Body of pancreas (tissue), 4 donors: Measurements from ENCODE around the gene OAS1. TPM values are rescaled to one million over a fixed set of nuclear protein-coding genes. Genes with fewer than 3 reads are reported as not detected.

Experiments used
- ATAC-seq: fragments of 150-250 bp; one replicate; pipeline ENCODE4 v1.9.1; 2016
- DNase-seq, 4 donors: peaks; one replicate each; pipeline ENCODE4 v3.0.0-alpha.2; 2019
- H3K27ac ChIP-seq, 4 donors: fragments of 200-600 bp; sonication (generic); 1 replicate in 3 of 4; 2 replicates in 1 of 4; pipeline versions ENCODE4 v1.5.1 to v1.6.1; 2016 to 2019; ENCODE audit warnings: mild to moderate bottlenecking in 1 of 4, mixed read lengths in 1 of 4, moderate library complexity in 1 of 4
- H3K27me3 ChIP-seq, 2 donors: fragments of 200-600 bp; sonication (generic); one replicate each; pipeline ENCODE4 v1.6.0; 2016; ENCODE audit warnings: mild to moderate bottlenecking in 1 of 2
- H3K36me3 ChIP-seq, 2 donors: fragments of 200-600 bp; sonication (generic); replicated peaks in 1 of 2; 2 replicates each; pipeline ENCODE4 v1.5.1; 2016; ENCODE audit warnings: low read depth in 2 of 2; ENCODE audit not compliant: insufficient read depth in 1 of 2
- H3K4me1 ChIP-seq: fragments of 200-600 bp; sonication (generic); one replicate; pipeline ENCODE4 v1.6.0; 2016
- H3K4me3 ChIP-seq, 2 donors: fragments of 200-600 bp; sonication (generic); 1 replicate in 1 of 2; 2 replicates in 1 of 2; pipeline ENCODE4 v1.5.1; 2016 to 2019
- H3K9me3 ChIP-seq, 3 donors: fragments of 200-600 bp; sonication (generic); 1 replicate in 2 of 3; 2 replicates in 1 of 3; pipeline ENCODE4 v1.5.1; 2016
- POLR2A ChIP-seq, 3 donors: fragments of 450-650 bp; IDR thresholded peaks; one replicate each; pipeline ENCODE4 v1.6.1; 2016; ENCODE audit warnings: antibody characterized with exemption in 3 of 3, mild to moderate bottlenecking in 2 of 3
- WGBS, 2 donors: methylation state at CpG; one replicate each; pipeline ENCODE4 v1.1.5; 2017; 5-methylcytosine and 5-hydroxymethylcytosine counted together
- intact Hi-C: fragments of 100-400 bp; cut with DNase I; formaldehyde crosslinking; loops from one replicate; pipeline ENCODE4 v1.15.1; 2023
- total RNA-seq, 2 donors: library from RNA; depleted of rRNA; stranded (reverse); fragments of >200 nt; gene quantifications; one replicate each; pipeline ENCODE4 v1.1.0, GENCODE V29; 2016
- TF ChIP-seq, protein P1 (sequence below), 7 experiments: fragments of 450-650 bp in 4 of 7; fragments of 200-600 bp in 3 of 7; sonication (generic) in 3 of 7; IDR thresholded peaks; one replicate each; pipeline ENCODE4 v1.5.1; 2016 to 2019; ENCODE audit warnings: antibody characterized with exemption in 7 of 7

The OAS1 gene
- total RNA-seq, 2 donors from 2014 or later, result 4.3 to 7.8 TPM

DNA sequence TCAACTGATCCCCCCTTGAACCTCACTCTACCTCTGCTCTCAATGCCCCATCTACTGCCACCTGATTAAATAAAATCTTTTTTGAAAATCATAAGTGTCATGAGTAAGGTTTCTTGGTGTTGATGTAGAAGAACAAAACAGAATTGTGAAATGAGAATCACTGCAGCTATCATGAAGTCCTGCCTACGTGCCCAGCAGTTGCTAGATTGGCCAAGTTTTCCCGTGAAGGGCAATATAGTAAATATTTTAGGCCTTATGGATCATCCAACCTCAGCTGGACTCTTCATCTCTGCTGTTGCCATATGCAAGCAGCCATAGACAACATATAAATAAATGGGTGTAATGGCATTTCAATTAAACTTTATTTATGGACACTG is 26.4 kb downstream of the OAS1 start:
- Histone ChIP-seq H3K9me3 (no peaks in the 10 kb centered on the region), H3K27ac (no peak overlapping the region), H3K36me3 (no peaks in the 10 kb centered on the region), H3K4me3 (no peak overlapping the region), H3K4me1 (no peaks in the 10 kb centered on the region), H3K27me3 (no peaks in the 10 kb centered on the region)
- intact Hi-C loops, result no loop called here
- ATAC-seq (no peak), DNase-seq (no peak)
- TF ChIP-seq POLR2A (IDR thresholded peaks at IDR 0.05), result no peak
- TF ChIP-seq, protein P1, sequence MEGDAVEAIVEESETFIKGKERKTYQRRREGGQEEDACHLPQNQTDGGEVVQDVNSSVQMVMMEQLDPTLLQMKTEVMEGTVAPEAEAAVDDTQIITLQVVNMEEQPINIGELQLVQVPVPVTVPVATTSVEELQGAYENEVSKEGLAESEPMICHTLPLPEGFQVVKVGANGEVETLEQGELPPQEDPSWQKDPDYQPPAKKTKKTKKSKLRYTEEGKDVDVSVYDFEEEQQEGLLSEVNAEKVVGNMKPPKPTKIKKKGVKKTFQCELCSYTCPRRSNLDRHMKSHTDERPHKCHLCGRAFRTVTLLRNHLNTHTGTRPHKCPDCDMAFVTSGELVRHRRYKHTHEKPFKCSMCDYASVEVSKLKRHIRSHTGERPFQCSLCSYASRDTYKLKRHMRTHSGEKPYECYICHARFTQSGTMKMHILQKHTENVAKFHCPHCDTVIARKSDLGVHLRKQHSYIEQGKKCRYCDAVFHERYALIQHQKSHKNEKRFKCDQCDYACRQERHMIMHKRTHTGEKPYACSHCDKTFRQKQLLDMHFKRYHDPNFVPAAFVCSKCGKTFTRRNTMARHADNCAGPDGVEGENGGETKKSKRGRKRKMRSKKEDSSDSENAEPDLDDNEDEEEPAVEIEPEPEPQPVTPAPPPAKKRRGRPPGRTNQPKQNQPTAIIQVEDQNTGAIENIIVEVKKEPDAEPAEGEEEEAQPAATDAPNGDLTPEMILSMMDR (IDR thresholded peaks at IDR 0.05), result no peak
- 61 to 62% methylated on average over 2 of the region's 2 CpGs for WGBS, 2 donors

DNA sequence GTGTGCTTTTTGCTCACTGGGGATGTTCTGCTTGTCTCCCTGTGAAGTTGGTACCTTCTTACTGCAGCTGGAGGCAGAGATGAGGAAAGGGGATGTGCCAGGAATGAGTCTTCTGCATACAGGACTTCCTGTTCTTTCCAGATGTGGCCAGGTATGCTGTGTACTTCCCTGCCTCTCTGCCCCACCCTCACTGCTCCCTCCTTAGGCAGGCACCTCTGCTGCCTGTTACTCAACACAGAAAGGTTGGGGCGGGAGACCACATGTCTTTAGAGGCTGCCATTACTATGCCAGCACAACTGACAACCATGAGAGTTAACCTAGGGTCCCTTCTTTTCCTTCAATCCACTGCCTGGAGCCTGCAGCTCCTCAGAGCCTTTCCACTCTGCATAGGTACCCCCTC is 29.5 kb downstream of the OAS1 start:
- WGBS, 2 donors, result 91 to 92% methylated on average over 1 of the region's 1 CpG
- Histone ChIP-seq H3K27me3 (no peaks in the 10 kb centered on the region), H3K36me3 (no peaks in the 10 kb centered on the region), H3K4me3 (no peak overlapping the region), H3K4me1 (peaks cover 14% of the 10 kb centered on the region), H3K27ac (no peak overlapping the region), H3K9me3 (no peaks in the 10 kb centered on the region)
- intact Hi-C loops, result no loop called here
- ATAC-seq, result no peak
- DNase-seq, result no peak
- TF ChIP-seq, protein P1 (IDR thresholded peaks at IDR 0.05), result no peak
- TF ChIP-seq POLR2A (IDR thresholded peaks at IDR 0.05), result no peak

DNA sequence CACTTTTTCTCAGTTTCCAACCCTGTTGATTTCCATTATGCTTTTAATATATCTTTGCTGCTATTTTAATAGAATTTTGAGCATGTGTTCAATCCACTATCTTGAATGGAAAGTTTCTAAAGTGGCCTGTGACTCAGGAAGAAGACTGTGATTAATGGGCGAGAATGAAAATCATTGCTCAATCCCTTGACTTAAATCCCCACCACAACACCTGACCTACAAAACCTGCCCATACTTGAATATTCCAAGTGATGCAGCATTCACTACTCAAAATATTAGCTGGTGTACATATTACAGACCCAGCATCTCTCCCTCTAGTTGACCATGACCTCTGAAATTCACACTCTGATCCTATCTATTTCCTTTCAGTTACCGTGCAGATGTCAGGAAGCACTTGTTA is 30.2 kb downstream of the OAS1 start:
- no peak overlapping the region for H3K4me3 ChIP-seq
- intact Hi-C loops, result no loop called here
- peaks cover 14% of the 10 kb centered on the region for H3K4me1 ChIP-seq
- H3K27ac ChIP-seq, result peak overlapping the region in 1 of 4 donors; percentile 79
- WGBS, 2 donors, result 35 to 43% methylated on average over 2 of the region's 2 CpGs
- H3K36me3 ChIP-seq, result no peaks in the 10 kb centered on the region
- ATAC-seq (no peak), DNase-seq (no peak)
- H3K9me3 ChIP-seq, result no peaks in the 10 kb centered on the region
- TF ChIP-seq, protein P1 (IDR thresholded peaks at IDR 0.05), result no peak
- no peak for TF ChIP-seq POLR2A (IDR thresholded peaks at IDR 0.05)
- no peaks in the 10 kb centered on the region for H3K27me3 ChIP-seq

DNA sequence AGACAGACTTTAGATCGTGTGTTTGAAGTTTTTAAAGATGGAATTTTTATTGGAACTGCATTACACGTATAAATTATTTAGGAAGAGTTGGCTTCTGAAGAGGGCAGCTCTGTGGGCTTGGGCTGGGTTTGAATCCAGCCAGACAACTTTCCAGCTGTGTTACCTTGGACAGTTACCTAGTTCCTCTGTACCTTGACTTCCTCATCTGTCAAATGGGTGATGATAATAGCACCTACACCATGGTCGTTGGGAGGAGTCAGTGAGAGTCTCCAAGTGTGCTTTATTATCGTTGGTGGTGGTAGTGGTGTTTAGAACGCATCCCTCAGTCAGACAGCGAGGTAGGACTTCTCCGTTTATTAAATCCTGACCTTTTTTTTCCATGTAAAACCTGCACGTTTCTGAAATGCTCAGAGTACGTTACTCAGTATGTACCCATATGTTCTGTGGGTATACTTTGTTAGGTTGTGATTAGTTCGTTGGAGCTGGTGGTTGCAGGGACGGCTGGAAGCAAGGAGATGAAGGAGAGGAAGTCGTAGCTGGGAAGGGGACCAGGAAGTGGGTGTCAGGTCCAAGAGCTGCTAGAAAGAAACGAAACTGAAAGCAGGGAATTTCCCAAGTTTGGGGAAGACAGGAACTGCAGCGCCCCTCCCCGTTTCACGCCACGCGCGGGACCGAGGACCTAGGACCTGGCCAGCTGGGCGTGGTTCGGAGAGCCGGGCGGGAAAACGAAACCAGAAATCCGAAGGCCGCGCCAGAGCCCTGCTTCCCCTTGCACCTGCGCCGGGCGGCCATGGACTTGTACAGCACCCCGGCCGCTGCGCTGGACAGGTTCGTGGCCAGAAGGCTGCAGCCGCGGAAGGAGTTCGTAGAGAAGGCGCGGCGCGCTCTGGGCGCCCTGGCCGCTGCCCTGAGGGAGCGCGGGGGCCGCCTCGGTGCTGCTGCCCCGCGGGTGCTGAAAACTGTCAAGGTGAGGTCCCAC is 31.3 kb downstream of the OAS1 start, which contains the start of gene OAS3:
OAS3 (plus strand) TSS at position 734 of the 979 bp plus-strand sequence; CDS start at position 791, 57 bp downstream.
- WGBS, 2 donors, result 8 to 16% methylated on average over 28 to 50 of the region's 50 CpGs
- ATAC-seq (peak; percentile 94), DNase-seq (peak; percentile 84 to 92 (median 88))
- peak within 1 kb of the TSS; percentile 48 to 79 (median 76) for H3K27ac ChIP-seq
- TF ChIP-seq POLR2A (IDR thresholded peaks at IDR 0.05), result peak in 2 of 3 donors; percentile 35 to 47
- TF ChIP-seq, protein P1 (IDR thresholded peaks at IDR 0.05), result peak in 1 of 7 experiments; percentile 8
- peaks cover 14% of the 10 kb centered on the region for H3K4me1 ChIP-seq
- peak within 1 kb of the TSS; percentile 34 to 84 for H3K4me3 ChIP-seq
- no peaks in the 10 kb centered on the region for H3K27me3 ChIP-seq
- no peaks in the 10 kb centered on the region for H3K9me3 ChIP-seq
- no peaks in the 10 kb centered on the region for H3K36me3 ChIP-seq
- intact Hi-C loops, result no loop called here
